HG03039 (cell line): ENCODE measurements around the gene IL17RE.
"Not testable (repeated sequence)": the region's sequence is repeated elsewhere in the genome, so short reads cannot be mapped to it uniquely, and the experiment has no call there.

Experiments
- ATAC-seq: cut with Tn5 transposase; IDR thresholded peaks from one replicate; pipeline ENCODE4 v1.9.1; 2021; ENCODE audit warnings: mild to moderate bottlenecking, moderate library complexity; ENCODE audit not compliant: unreplicated experiment

IL17RE gene

GRCh38 chr3:9932843-9933560 is 30.4 kb downstream of the IL17RE start:
- peak; percentile 62 for ATAC-seq

DNA sequence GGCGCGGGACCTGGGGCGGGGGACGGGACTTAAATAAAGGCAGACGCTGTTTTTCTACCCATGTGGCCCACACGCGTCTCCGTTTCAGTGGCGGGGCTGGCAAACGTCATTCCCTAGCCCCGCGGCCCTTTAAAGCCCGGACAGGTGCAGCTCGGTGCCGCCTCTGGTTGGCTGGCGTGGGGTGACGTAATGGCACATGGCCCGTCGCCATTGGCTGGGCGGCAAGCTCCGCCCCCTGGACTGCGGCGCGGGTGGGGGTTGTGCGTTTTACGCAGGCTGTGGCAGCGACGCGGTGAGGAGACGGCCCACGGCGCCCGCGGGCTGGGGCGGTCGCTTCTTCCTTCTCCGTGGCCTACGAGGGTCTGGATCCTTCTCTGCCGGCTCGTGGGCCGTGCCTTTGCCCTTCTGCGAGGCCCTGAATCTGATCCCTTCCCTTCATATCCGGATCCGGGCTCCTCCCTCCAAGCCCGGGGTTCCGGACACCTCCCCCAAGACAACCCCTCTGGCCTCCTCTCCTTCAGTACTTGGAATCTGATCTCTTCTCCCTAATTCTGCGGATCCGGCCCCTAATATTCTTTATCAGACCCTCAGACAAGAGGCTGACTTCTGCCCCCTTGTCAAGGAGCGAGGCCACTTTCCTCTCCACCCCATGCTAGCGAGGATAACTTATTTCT is 31.1 kb downstream of the IL17RE start, which contains the start of gene CRELD1:
TSS of gene CRELD1 (plus strand) at position 274 of the 674 bp plus-strand sequence. CDS start 605 bp downstream, outside the sequence.
- ATAC-seq: peak; percentile 83

- ATAC-seq: no peak
These were observed 31.6 kb downstream of the IL17RE start for GRCh38 chr3:9934235-9934621.

DNA sequence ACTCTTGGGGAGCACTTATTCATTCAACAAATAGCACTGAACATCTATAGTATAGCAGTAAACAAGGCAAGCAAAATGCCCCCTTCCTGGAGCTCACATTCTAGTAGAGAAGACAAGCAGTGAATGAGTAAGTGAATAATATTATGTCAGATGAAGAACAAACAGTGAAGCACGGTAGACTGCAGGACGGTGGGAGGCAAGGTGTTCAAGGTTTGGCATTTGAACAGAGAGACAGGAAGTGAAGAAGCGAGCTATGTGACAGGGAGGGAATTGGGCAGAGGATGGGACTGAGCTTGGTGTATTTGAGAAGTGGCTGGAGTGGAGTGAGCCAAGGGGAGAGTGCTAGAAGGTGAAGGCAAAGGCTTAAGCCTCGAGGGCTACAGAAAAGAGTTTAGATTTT is 32.3 kb downstream of the IL17RE start:
- no peak for ATAC-seq

GRCh38 chr3:9935966-9936510 is 33.4 kb downstream of the IL17RE start:
- no peak for ATAC-seq

DNA sequence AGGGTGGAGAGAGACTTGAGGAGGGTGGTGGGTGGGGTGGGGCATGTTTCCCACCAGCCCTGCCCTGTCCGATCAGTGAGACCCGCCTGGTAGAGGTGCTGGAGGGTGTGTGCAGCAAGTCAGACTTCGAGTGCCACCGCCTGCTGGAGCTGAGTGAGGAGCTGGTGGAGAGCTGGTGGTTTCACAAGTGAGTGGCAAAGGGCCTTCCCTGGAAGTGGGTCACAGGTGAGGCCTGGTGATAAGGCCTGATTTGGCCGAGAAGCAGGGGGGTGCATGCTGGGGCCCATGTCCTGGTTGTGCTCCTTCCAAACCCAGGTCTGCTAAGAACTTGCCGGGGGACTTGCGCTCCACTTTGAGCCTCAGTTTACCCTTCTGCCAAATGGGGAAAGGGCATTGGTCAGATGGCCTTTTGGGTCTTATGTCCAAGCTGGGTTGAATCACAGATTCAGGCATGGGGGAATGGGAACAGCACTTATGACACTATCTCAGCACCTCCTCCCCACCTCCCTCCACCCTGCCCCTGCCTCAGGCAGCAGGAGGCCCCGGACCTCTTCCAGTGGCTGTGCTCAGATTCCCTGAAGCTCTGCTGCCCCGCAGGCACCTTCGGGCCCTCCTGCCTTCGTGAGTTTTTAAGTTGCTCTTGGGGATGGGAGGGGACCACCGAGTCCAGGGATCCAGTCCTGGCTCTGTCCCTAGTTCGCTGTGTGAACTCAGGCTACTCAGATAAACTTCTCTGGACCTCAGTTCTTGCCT is 35.0 kb downstream of the IL17RE start:
- no peak for ATAC-seq

- no peak for ATAC-seq
These were observed 36.3 kb downstream of the IL17RE start for GRCh38 chr3:9938966-9939365.

GRCh38 chr3:9939906-9940305 is 37.3 kb downstream of the IL17RE start:
- not testable (repeated sequence) for ATAC-seq

GRCh38 chr3:9940746-9941145 is 38.1 kb downstream of the IL17RE start:
- no peak for ATAC-seq

DNA sequence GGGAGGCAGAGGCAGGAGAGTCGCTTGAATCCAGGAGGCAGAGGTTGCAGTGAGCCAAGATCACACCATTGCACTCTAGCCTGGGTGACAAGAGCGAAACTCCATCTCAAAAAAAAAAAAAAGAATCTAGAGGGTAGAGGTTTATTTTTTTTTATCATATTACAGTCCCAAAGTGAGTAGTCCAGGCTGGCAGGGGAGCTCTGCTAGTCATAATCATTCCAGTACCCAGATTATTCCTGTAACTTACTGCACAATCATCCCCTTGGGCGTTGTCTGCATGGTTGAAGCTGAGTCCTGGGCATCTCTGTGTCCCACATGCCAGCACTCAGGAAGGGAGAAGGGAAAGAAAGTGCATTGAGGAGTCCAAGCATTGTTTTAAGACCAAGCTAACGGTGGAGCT is 39.5 kb downstream of the IL17RE start:
- ATAC-seq: no peak

- ATAC-seq: no peak
These were observed 40.5 kb downstream of the IL17RE start for GRCh38 chr3:9942934-9943690.

GRCh38 chr3:9944271-9944670 is 41.6 kb downstream of the IL17RE start:
- ATAC-seq: no peak

DNA sequence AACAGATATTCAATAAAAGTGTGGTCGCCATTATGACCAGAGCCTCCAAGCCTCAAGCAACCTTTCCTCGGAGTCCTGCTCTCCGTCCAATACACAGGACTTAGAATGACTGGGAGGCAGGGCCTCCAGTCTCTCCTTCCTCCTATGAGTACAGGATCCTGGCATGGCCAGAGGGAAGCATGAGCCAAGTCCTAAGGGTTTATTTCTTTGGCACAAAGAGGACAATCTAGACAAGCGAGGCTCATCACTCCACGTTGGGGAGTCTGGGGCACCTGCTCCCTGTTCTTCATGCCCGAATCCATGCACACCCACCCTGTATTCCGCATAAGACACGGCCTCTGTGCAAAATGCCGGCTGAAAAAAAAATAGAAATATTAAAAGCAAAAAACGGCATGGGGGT is 42.7 kb downstream of the IL17RE start:
- no peak for ATAC-seq

GRCh38 chr3:9946112-9947024 is 43.7 kb downstream of the IL17RE start:
- ATAC-seq: no peak

- ATAC-seq: no peak
These were observed 44.7 kb downstream of the IL17RE start for GRCh38 chr3:9947025-9947995.

GRCh38 chr3:9948586-9948985 is 45.9 kb downstream of the IL17RE start:
- no peak for ATAC-seq

DNA sequence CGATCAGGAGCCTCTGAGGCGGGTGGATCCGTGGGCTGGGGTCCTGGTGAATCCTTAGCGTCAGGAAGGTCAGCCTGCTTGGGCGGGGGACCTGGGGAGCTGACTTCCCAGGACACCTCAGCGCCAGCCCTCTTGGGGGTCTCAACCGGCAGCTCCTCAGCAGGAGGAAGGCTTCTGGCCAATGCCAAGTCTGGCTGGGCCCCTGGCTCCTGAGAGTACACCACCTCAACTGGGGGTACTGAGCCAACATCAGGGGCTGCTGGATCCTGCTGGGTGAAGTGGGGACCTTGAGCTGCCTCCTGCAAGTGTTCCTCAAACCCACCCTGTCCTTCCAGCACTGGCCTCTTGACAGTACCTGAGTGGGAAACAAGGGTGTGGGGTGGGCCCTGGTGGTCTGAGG is 46.5 kb downstream of the IL17RE start:
- ATAC-seq: no peak

DNA sequence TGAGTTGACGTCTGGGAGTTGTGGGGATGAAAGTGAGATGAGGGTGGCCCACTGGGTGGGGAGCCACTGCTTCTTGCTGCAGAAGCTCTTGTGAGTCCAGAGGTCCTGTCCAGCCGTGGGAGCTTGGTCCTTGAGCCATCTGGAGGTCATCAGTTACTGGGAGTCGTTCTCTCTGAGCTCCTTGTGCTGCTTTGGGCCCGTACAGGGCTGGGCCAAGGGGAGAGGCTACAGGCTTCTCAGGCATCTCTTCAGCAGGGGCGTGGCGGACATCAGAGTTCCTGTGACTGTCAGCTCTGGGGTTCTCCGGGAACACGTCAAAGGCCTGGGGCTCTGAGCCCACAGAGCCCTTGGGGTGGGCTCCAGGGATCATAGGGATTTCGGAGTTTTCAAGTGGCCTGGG is 47.0 kb downstream of the IL17RE start:
- ATAC-seq: no peak

GRCh38 chr3:9951126-9951525 is 48.5 kb downstream of the IL17RE start:
- no peak for ATAC-seq
